ENCODE results near the gene BAIAP2L2.
A peak's percentile ranks its signal among the peaks of the same experiment; 100 is the strongest.

BAIAP2L2 gene

DNA sequence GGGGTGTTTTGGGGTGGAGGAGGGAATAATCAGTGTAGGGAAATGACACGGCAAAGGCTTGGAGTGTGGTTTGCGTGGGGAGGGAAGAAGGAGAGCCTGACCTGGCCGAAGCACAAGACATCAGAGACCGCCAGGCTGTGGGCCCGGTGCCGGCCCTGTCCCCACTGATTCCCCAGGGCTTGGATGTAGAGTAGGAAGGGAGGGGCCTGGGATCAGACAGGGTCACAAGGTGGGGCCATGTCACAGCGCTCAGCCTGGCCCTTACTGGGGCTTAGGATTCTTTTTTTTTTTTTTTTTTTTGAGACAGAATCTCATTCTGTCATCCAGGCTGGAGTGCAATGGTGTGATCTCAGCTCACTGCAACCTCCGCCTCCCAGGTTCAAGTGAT, 43.5 kb downstream of the BAIAP2L2 start:
- TF ChIP-seq, protein P1, sequence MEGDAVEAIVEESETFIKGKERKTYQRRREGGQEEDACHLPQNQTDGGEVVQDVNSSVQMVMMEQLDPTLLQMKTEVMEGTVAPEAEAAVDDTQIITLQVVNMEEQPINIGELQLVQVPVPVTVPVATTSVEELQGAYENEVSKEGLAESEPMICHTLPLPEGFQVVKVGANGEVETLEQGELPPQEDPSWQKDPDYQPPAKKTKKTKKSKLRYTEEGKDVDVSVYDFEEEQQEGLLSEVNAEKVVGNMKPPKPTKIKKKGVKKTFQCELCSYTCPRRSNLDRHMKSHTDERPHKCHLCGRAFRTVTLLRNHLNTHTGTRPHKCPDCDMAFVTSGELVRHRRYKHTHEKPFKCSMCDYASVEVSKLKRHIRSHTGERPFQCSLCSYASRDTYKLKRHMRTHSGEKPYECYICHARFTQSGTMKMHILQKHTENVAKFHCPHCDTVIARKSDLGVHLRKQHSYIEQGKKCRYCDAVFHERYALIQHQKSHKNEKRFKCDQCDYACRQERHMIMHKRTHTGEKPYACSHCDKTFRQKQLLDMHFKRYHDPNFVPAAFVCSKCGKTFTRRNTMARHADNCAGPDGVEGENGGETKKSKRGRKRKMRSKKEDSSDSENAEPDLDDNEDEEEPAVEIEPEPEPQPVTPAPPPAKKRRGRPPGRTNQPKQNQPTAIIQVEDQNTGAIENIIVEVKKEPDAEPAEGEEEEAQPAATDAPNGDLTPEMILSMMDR (IDR thresholded peaks at IDR 0.05; ENCODE audit: insufficient read depth, low read length, missing control alignments) = no peak
- H3K4me3 ChIP-seq (ENCODE audit: low read depth, low read length) = no peak overlapping the region
- ChIA-PET CTCF (interaction anchor here (8.8 kb wide), 1 partner anchor 13 kb away, joined by 57 read pairs; no protein-coding TSS in a partner anchor), POLR2A (interaction anchor here (0.6 kb wide), 1 partner anchor 517 kb away, joined by 3 read pairs; no protein-coding TSS in a partner anchor)
- DNase-seq (ENCODE audit: low read depth, low spot score) = no peak

DNA sequence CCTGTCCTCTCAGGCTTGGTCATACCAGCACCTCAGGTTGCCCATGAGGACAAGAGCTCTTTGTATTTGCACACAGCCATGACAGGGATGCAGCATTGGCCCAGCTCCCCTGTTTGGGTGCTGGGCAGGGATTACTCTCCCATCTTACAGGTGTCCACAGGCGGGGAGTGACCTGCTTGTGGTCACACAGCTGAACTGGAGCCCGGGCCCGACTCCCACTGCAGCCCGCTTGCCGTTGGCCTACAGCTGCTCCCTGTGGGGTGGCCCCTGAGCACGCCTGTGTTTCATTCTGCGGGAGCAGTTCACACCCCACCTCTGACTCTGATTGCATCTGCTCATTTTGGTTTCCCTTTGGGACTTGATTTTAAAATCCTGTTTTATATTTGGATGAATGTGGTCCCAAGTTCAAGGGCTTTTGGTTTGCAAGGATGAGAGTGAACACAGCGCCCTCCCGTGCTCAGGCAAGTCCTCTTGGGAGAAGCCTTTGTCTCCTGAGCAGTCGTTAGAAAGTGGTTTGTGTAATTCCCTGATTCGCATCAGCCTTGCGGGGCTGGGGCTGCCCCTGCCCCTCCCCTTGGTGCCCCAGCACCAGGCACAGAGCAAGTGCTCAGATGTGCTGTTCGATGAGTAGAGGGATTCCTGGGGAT, 44.0 kb downstream of the BAIAP2L2 start:
- ChIA-PET POLR2A (interaction anchor here (0.6 kb wide), 1 partner anchor 8 kb away, joined by 3 read pairs; no protein-coding TSS in a partner anchor), CTCF (interaction anchor here (8.8 kb wide), 1 partner anchor 13 kb away, joined by 57 read pairs; no protein-coding TSS in a partner anchor)
- TF ChIP-seq, protein P1 (IDR thresholded peaks at IDR 0.05; ENCODE audit: insufficient read depth, low read length, missing control alignments) = no peak
- H3K4me3 ChIP-seq (ENCODE audit: low read depth, low read length) = no peak overlapping the region
- no peak for DNase-seq (ENCODE audit: low read depth, low spot score)

DNA sequence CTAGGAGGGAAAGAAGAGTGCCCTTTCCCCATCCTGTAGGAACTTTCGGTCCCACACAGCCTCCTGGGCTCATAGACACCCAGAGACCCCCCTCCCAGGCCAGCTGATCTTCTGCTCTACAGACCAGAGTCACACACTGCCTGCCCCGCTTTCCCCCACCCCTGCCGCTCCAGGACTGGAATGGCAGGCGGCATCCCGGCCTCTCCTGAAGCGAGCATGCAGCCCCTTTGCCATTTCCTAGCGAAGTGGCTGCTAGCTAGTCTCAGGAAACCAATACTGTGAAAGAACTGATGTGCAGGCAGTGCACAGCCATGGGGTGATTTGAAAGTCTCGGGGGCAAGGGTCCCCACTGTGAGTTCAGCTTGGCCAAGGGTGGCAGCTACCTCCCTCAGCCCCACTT, 44.9 kb downstream of the BAIAP2L2 start:
- POLR2A ChIA-PET = no interaction called here
- TF ChIP-seq, protein P1 (IDR thresholded peaks at IDR 0.05; ENCODE audit: insufficient read depth, low read length, missing control alignments) = no peak
- DNase-seq (ENCODE audit: low read depth, low spot score) = no peak
- no peak overlapping the region for H3K4me3 ChIP-seq (ENCODE audit: low read depth, low read length)
- CTCF ChIA-PET = interaction anchor here (1.2 to 8.8 kb wide), 3 partner anchors 8 to 12 kb away, joined by 3 to 57 read pairs (median 4); no protein-coding TSS in a partner anchor

DNA sequence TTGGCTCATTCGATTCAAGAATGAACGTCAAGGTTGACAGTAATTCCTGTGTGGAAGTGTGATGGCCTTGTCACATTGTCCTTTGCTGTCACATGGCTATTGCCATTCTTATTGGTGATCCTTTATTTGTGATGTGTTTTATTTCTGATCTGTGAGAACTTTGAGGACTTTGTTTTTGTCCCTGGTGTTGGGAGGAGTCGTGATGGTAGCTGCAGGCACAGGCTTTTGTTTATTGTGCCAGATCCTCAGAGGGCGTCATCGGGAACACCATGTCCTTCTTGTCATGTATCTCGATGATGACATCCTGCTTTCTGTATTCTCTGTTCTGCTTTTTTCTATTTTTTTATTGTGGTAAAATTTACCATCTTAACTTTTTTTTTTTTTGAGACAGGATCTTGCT, 47.7 kb downstream of the BAIAP2L2 start:
- TF ChIP-seq, protein P1 (IDR thresholded peaks at IDR 0.05; ENCODE audit: insufficient read depth, low read length, missing control alignments) = no peak
- DNase-seq (ENCODE audit: low read depth, low spot score) = no peak
- CTCF ChIA-PET = interaction anchor here (8.8 kb wide), 1 partner anchor 9 kb away, joined by 57 read pairs; no protein-coding TSS in a partner anchor
- POLR2A ChIA-PET = no interaction called here
- no peak overlapping the region for H3K4me3 ChIP-seq (ENCODE audit: low read depth, low read length)

DNA sequence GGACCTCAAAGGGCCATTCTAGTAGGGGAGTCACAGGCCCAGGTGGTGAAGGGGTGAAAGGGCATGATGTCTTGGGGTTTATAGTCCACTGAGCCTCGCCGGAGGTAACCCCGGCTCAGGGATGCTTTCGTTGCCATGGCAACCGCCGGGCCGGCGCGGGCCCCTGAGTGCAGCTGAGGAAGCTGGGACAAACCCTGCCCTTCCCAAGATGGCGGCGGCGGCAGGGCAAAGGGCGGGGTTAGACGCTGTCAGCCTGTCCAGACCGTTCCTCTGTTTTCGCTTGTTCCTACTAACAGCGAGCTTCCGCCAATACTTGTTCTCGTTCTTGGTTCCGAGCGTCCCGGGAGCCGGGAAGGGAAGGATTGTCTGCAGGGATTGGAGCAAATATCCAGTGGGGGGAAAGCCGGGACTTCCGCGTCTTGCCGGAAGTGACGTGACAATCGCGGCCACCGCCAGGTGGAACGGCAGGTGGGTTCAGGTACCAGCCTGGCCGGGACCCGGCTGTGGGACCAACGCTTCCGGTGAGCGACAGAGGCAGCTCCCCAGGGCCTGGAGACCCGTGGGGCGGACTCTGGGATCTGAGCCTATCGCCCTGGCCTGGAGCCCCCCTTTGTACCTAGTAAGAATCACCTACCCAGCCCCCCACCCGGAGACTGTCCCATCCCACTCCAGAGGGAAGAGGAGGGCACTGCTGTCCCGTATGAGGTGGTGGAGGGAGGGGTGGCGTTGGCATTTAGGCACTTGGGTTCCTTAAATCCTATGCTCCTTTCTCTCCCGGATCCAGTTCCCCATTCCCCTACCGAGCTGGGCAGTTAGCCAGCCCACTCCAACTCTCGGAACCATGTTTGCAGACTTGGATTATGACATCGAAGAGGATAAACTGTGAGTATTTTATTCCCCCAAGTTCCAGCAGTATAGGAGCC, 53.3 kb downstream of the BAIAP2L2 start, which contains the start of gene PICK1:
PICK1 (plus strand) TSS at position 436 of the 923 bp plus-strand sequence; CDS start at position 842, 406 bp downstream.
- peak; percentile 52 for DNase-seq (ENCODE audit: low read depth, low spot score)
- POLR2A ChIA-PET = no interaction called here
- TF ChIP-seq, protein P1 (IDR thresholded peaks at IDR 0.05; ENCODE audit: insufficient read depth, low read length, missing control alignments) = no peak
- H3K4me3 ChIP-seq (ENCODE audit: low read depth, low read length) = peak within 1 kb of the TSS; percentile 77
- CTCF ChIA-PET = interaction anchor here (1.2 to 6.5 kb wide), 4 partner anchors 12 to 515 kb away, joined by 4 to 79 read pairs (median 10); partner anchors contain the start of gene DMC1
